Measurements from ENCODE around the gene ZNF587.
"Not testable (repeated sequence)": the region's sequence is repeated elsewhere in the genome, so short reads cannot be mapped to it uniquely, and the experiment has no call there.

The ZNF587 gene

DNA sequence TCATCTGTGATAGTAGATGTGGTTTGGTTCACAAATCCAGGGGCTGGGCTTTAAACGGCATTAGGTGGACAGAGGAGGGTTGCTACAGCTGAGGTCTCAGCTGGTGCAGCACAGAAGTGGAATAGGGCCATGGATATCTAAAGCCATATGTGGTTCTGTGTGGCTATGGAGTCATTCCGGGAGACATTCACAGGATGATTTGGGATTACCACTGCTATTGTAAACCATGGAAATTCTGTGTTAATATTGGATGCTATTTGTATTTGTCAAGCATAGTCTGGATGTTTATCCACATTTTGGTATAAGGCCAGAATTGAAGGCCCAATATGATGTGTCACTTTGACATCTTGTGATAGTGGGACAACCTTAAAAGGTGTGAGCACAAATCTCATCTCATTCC lies 26.5 kb upstream of the ZNF587 start:
- DNase-seq (ENCODE audit: low read depth), result not testable (repeated sequence)

DNA sequence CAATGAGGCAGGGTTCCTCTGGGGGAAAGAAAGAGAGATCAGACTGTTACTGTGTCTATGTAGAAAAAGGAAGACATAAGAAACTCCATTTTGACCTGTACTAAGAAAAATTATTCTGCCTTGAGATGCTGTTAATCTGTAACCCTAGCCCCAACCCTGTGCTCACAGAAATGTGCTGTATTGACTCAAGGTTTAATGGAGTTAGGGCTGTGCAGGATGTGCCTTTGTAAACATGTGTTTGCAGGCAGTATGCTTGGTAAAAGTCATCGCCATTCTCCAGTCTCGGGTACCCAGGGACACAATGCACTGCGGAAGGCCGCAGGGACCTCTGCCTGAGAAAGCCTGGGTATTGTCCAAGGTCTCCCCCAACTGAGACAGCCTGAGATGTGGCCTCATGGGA lies 26.1 kb upstream of the ZNF587 start:
- not testable (repeated sequence) for DNase-seq (ENCODE audit: low read depth)

DNA sequence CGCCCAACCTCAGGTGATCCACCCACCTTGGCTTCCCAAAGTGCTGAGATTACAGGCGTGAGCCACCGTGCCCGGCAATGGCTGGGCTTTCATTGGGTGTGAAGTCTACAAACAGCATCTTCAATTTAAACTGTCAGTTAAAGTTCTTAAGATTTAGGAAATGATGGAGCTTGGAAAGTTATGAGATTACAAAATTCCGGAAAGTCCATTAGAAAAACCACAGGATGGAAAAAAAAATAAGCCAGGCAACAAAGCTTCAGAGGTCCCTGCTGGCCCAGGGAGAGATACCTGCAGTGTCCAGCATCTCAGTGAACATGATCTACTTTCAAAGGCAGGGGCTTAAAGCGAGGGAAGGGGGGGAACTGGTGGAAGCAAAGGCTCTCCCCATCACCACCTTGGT lies 24.1 kb upstream of the ZNF587 start:
- no peak for DNase-seq (ENCODE audit: low read depth)

DNA sequence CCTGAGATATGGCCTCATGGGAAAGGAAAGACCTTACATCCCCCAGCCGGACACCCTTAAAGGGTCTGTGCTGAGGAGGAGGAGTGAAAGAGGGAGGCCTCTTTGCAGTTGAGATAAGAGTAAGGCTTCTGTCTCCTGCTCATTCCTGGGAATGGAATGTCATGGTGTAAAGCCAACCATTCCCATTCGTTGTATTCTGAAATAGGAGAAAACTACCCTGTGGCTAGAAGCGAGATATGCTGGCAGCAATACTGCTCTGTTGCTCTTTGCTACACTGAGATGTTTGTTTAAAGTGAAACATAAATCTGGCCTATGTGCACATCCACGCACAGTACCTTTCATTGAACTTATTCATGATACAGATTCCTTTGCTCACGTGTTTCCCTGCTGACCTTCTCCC lies 20.3 kb upstream of the ZNF587 start:
- no peak for DNase-seq (ENCODE audit: low read depth)

DNA sequence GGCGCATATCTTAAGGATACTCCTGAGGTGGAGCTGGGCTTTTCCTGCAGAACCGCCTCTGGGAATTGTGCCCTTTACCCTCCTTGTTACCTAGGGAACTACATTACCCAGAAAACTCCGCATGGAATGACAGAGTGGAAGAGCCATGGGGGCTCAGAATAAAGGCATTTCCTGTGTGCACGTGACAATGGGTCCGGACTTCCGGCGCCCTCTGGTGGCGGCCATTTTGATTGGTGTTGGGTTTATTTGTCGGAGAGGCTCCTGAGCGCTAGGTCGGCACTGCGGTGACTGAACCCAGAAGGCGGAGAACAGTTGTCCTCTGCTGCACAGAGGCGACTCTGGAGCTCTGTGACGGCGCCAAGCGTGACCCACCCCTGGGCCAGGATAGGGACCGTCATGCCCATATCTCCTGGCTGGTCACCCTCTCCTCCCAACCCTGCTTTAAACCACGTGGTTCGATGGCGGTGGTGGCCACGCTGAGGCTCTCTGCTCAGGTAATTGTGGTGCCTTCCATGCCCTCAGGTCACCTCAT lies 19.5 kb upstream of the ZNF587 start, which contains the start of gene ZNF587B:
Gene ZNF587B (plus strand): TSS at position 229 of the 532 bp plus-strand sequence. CDS start 230 bp downstream, at position 459.
- no peak for DNase-seq (ENCODE audit: low read depth)

DNA sequence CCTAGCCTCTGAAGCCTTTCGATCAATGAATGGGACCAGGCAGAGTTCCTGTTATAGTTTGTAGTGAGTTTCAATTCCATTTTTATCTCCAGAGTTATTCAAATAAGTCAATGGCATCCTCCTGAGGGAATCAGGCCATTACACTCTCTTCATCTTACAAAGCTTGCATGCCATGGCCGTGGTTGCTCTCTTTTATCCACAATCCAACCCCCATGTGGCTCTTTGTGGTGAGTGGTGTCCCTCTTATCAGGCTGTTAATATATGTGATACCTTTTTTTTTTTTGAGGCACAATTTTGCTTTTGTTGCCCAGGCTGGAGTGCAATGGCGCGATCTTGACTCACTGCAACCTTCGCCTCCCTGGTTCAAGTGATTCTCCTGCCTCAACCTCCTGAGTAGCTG lies 12.7 kb upstream of the ZNF587 start:
- not testable (repeated sequence) for DNase-seq (ENCODE audit: low read depth)

DNA sequence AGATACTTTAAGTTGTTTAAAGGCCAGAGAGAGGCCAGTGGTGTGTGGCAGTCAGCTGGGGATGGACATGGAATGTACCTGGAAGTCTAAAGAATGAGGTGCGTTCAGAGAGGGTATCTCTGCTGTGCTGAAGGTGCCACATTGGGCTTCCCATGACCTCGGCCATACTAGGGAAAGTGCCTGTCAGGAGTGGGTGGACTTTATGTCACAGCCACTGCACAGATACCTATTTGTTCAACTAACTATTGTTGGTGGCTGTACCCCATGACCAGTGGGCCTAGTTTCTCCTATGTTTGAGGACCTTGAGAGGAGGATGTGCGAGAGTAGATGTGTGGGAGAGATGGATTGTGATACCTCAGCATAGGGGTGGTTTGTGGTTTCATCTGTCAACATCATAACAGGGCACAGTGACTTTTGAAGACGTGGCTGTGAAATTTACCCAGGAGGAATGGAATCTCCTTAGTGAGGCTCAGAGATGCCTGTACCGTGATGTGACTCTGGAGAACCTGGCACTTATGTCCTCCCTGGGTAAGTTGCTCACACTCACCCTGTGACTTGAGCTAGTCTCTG lies 11.0 kb upstream of the ZNF587 start:
- DNase-seq (ENCODE audit: low read depth), result not testable (repeated sequence)

DNA sequence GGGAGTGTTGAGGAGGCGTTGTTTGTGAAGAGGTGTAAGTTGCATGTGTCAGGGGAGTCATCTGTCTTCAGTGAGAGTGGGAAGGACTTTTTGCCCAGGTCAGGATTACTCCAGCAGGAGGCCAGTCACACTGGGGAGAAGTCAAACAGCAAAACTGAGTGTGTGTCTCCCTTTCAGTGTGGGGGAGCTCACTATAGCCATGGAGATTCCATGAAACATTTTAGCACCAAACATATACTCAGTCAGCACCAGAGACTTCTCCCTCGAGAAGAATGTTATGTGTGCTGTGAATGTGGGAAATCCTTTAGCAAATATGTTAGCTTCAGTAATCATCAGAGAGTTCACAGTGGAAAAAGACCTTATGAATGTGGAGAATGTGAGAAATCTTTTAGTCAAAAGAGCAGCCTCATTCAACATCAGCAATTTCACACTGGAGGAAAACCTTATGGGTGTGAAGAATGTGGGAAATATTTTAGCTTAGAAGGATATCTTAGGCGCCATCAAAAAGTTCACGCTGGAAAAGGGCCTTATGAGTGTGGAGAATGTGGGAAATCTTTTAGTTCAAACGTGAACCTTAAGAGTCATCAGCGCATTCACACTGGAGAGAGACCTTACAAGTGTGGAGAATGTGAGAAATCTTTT lies 8.4 kb upstream of the ZNF587 start:
- no peak for DNase-seq (ENCODE audit: low read depth)

DNA sequence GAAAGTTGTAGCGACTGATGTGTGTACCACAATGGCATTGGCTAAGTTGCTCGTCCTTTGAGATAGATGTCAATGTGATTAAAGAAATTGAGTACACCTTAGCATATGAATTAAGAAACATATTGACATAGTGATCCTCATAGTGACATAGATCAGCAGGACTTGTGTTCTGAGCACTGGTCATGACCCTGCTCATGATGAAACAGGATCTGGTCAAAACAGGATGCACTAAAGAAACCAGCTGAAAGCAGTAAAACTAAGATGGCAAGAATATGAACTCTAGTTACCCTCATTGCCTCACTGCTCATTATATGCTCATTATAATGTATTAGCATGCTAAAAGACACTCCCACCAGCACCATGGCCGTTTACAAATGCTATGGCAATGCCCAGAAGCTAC lies 2.5 kb upstream of the ZNF587 start:
- not testable (repeated sequence) for DNase-seq (ENCODE audit: low read depth)

DNA sequence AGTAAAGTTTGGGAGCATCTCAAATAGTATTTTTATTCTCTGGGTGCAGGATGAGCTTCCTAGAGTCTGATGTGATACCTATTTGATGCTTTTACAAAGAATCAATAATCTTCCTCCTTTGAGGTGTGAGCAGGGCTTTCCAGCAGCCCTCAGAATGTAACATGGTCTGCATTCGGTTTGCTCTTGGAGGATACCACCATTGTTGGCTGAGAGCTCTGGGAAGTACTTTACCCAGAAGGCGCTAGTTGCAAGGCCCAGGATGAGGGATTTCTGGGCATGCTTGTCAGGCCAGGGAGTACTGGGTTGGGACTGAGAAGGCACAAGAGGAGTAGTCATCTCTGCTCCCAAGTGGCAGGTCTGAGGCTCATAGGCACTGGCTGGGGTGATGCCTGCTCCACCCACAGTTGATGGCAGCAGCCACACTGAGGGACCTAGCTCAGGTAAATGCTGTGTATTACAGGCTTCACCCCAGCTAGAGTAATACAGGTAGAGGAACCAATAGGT lies 445 bp upstream of the ZNF587 start:
- not testable (repeated sequence) for DNase-seq (ENCODE audit: low read depth)

DNA sequence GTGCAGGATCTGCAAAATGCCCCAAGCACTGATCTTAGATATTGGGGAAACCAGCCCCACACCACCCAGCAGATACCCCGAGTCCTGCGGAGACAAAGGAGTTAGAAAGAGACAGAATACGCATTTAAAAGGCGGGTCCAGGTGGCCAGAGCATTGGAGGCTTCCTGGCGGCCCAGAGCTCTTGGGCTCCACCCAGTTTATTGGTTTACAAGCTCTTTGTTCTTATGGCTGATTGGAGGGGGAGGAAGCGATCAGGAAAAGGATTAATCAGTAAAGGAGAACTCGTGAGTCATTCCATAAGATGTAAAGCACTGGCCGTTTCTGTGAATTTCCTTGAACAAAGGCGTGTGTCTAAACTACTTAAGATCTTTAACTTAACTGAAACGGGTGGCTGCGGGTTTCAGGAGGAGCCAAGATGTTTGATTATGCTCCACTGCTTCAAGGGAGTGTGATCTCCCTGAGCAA lies 926 bp downstream of the ZNF587 start:
- no peak for DNase-seq (ENCODE audit: low read depth)

DNA sequence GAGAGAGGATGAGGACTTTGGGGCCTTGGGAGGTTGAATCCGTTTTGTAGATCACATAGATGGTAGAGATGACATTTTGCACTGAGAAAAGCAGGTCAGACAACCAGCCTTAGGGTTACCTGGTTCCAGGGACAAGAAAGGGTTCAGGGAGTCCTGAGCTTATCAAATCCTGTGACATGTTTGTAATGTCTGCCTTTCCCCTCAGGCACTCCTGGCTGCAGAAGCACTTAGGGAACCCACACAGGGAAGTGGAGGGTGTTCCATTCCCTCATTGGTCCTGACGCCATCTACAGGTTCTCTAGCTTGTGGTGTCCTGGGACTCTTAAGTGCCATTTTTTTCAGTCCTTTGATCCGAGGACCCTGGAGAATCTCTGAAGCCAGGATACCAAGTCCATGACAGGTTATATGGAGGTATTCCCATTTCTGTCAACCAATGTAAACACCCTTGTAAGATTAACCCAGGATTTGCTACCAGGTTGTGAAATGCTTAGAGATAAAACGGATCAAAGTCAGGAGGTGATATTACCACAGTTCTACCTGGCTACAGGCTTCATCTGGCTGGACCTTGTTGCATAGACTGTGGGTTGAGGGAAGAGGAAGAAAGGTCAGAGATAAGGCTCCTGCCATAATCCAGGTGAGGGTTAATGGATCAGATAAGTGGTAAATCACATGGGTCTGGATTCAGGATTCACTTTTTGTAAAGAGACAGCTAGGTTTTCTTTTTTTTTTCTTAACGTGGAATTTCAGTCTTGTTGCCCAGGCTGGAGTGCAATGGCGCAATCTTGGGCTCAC lies 2.3 kb downstream of the ZNF587 start:
- not testable (repeated sequence) for DNase-seq (ENCODE audit: low read depth)

DNA sequence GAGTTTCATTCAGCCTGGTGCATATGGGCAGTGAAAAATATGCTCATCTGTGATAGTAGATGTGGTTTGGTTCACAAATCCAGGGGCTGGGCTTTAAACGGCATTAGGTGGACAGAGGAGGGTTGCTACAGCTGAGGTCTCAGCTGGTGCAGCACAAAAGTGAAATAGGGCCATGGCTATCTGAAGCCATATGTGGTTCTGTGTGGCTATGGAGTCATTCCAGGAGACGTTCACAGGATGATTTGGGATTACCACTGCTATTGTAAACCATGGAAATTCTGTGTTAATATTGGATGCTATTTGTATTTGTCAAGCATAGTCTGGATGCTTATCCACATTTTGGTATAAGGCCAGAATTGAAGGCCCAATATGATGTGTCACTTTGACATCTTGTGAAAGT lies 4.5 kb downstream of the ZNF587 start:
- DNase-seq (ENCODE audit: low read depth), result not testable (repeated sequence)

DNA sequence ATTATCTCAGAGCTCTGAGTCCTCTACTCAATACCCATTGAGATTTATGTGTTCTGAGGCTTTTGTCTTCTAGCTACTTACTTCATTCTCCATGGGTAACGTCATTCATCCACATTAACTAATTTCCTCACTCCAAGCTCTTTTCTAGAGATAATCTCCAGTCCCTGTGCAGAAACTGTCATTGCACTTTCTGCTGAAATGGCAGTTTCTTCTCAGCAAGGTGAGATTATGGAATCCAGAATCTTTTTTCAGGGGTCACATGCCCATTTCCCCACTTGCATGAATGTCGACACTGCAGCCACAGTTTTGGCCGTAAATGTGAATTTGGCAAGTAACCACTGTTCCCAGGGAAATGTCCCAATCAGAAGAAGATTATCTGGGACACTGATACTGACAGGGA lies 12.7 kb downstream of the ZNF587 start:
- DNase-seq (ENCODE audit: low read depth), result not testable (repeated sequence)

DNA sequence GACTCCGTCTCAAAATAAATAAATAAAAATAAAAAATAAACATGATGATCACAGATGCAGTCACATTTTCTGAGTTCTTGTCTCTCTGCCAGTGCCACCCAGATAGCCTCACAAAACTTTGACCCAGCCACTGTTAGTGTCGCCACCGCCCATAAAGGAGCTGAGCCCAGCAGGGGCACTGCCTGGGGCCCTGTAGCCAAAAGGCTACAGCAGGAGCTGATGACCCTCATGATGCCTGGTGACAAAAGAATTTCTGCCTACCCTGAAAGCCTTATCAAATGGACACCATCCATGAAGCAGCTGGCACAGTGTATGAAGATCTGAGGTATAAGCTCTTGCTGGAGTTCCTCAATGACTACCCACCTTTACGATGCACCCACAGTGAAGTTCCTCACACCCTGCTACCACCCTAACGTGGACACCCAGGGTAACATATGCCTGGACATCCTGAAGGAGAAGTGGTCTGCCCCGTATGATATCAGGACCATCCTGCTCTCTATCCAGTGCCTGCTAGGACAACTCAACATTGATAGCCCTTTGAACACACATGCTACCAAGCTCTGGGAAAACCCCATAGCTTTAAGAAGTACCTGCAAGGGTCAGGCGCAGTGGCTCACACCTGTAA lies 18.3 kb downstream of the ZNF587 start:
- DNase-seq (ENCODE audit: low read depth), result no peak

DNA sequence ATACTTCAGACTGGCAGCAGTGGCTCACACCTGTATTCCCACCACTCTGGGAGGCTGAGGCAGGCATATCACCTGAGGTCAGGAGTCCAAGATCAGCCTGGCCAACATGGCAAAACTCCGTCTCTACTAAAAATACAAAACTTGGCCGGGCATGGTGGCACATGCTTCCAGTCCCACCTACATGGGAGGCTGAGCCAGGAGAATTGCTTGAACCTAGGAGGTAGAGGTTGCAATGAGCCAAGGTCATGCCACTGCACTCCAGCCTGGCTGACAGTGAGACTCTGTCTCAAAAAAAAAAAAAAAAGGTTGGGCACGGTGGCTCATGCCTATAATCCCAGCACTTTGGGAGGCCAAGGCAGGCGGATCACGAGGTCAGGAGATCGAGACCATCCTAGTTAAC lies 20.0 kb downstream of the ZNF587 start:
- DNase-seq (ENCODE audit: low read depth), result not testable (repeated sequence)

DNA sequence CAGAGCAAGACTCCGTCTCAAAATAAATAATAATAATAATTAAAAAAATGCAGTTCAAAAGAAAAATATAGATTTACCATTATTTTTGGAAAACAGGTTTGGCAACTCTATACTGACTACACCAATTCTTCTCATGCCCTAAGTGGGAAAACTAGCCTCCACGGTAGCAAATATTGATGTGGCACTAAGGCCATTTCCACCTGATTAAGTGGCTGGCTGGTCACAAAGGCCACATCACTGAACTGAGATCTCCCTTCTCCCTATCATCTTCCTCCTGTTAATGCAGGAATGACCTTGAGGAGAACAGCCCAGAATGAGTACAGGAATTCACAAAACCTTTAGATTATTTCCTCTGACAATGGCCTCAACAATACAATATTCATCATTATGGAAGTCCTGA lies 20.6 kb downstream of the ZNF587 start:
- DNase-seq (ENCODE audit: low read depth), result no peak

DNA sequence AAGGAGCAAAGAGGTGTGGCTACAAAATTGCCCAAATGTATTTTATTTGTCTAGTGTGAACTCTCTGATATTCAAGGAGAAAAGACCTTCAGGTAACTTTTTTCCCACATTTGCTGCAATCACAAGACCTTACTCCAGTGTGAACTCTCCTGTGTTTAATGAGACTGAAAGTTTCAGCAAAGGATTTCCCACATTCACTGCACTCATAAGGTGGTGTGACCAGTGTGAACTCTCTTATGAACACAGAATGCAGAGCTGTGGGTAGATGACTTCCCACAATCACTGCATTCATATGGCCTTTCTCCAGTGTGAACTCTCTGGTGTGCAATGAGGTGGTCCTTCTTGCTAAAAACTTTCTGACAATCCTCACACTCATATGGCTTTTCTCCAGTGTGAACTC lies 22.8 kb downstream of the ZNF587 start:
- no peak for DNase-seq (ENCODE audit: low read depth)

DNA sequence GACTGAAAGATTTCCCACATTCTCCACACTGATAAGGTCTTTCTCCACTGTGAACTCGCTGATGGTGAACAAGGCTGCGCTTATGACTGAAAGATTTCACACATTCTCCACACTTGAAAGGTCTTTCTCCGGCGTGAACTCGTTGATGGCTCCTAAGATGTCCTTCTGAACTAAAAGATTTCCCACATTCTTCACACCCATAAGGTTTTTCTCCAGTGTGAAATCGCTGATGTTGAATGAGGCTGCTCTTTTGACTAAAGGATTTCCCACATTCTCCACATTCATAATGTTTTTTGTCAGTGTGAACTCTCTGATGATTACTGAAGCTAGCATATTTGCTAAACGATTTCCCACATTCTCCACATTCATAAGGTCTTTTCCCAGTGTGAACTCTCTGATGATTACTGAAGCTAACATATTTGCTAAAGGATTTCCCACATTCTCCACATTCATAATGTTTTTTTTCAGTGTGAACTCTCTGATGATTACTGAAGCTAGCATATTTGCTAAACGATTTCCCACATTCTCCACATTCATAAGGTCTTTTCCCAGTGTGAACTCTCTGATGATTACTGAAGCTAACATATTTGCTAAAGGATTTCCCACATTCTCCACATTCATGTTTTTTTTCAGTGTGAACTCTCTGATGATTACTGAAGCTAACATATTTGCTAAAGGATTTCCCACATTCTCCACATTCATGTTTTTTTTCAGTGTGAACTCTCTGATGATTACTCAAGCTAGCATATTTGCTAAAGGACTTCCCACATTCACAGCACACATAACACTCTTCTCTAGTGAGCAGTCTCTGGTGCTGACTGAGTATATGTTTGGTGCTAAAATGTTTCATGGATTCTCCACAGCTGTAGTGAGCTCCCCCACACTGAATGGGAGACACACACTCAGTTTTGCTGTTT lies 24.5 kb downstream of the ZNF587 start:
- DNase-seq (ENCODE audit: low read depth), result not testable (repeated sequence)

DNA sequence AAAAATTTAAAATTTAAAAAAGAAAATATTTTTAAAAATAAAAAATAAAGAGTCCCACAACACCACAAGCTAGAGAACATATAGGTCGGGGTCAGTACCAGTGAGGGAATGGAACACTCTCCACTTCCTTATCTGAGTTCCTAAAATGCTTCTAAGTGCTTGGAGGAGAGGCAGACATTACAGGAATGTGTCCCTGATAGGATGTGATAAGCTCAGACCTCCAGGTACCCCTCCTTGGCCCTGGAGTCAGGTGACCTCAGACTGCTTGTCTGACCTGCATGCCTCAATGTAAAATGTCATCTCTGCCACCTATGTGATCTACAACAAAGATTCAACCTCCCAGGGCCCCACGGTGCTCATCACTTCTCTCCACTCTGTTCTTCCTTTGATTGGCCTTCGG lies 36.4 kb downstream of the ZNF587 start:
- DNase-seq (ENCODE audit: low read depth), result no peak

Data from stimulated activated CD8-positive, alpha-beta memory T cell treated with anti-CD3 and anti-CD28 coated beads, Interleukin-12 subunit alpha, Interleukin-12 subunit beta, amount 100 ng/mL, for 1 hour (primary cell).